Pulmonary artery endothelial cell (primary cell): ENCODE measurements around the gene IL34. TPM values are rescaled to one million over a fixed set of nuclear protein-coding genes. Genes with fewer than 3 reads are reported as not detected.
"Not testable (repeated sequence)": the region's sequence is repeated elsewhere in the genome, so short reads cannot be mapped to it uniquely, and the experiment has no call there.

Experiments
- DNase-seq: peaks from one replicate; pipeline ENCODE4 v3.0.0-alpha.2; 2011; ENCODE audit warnings: low read depth, low spot score
- total RNA-seq: library from RNA; depleted of rRNA; stranded (reverse); fragments of >200 nt; gene quantifications from 2 replicates; pipeline ENCODE4 v1.2.3, GENCODE V29; 2014

IL34 gene
- total RNA-seq, 1 donor from 2014 or later = 1.3 TPM

DNA sequence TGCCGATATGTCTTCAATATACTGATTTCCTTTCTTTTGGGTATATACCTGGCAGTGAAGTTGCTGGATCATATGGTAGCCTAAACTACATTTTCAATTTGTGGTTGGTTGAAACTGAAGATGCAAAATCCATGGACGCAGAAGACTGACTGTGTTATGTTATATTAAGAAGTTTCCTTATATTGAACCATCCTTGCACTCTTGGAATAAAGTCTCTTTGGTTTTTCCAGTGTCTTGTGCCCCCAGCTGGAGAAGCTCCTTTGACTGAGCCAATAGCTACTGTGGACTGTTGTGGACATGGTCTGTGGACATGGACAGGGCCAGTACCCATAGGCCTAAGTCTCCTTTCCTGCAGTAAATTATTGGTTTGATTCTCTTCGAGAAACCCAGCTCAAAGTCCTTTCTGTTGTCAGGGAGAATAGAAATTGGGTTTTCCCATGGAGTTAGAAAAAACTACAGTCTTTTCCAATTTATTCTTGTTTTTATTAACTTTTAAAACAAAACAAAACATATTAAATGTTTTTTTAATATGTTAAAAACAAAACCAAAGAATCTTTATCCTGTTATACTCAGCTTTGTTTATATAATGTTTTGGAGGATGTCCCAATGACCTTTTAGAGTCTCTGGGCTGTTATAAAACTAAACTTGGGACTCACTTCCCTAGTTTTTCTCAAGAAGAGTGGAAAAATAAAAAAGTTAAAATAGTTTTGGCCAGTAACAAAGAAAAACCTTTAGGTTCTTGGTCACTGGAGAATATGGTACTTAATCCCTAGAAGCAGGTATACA is 15.2 kb upstream of the IL34 start:
- no peak for DNase-seq

DNA sequence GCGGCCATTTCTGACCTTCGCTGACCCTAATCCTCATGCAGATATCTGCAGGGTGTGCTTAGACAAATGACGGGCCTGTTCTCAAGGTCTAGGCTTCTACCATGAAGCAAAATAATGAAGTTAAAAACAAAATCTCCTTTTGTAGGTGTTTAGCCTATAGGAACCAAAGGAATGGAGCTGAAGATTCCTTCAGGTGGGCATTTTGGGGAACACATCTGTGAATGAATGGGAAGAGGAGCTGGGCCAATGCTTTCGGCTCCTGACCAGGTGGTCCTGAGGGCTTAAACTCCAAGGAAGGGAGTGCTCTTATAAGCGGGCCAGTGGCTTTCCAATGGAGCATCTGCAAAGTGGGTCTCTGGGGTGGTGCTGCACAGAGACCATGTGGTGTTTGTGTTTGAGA is 14.1 kb upstream of the IL34 start:
- no peak for DNase-seq

DNA sequence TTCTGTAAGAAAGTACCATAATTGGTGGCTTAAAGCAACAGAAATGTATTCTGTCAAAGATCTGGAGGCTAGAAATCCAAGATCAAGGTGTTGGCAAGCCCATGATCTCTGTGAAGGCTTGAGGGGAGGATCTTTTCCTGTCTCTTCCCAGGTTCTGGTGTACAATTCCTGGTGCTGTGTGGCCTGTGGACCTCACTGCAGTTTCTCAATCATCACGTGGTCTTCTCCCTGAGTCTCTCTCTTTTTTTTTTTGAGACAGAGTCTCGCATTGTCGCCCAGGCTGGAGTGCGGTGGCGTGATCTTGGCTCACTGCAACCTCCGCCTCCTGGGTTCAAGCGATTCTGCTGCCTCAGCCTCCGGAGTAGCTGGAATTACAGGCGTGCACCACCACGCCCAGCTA is 12.7 kb upstream of the IL34 start:
- not testable (repeated sequence) for DNase-seq

DNA sequence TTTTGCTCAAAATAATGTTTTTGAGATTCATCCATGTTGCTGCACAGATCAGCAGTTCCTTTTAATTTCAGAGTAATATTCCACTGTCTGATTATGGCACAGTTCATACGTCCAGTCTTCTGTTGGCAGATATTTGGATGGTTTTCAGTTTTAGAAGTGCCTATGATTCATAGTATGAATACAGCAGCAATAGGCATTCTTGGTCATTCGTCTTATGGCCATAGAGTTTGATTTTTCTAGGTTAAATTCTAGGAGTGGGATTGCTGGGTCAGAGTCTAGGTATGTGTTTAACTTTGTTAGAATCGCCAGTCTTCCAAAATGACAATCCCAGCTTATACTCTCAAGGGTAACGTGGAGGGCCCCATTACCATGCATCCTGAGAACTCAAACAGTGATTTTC is 11.5 kb upstream of the IL34 start:
- DNase-seq = no peak

DNA sequence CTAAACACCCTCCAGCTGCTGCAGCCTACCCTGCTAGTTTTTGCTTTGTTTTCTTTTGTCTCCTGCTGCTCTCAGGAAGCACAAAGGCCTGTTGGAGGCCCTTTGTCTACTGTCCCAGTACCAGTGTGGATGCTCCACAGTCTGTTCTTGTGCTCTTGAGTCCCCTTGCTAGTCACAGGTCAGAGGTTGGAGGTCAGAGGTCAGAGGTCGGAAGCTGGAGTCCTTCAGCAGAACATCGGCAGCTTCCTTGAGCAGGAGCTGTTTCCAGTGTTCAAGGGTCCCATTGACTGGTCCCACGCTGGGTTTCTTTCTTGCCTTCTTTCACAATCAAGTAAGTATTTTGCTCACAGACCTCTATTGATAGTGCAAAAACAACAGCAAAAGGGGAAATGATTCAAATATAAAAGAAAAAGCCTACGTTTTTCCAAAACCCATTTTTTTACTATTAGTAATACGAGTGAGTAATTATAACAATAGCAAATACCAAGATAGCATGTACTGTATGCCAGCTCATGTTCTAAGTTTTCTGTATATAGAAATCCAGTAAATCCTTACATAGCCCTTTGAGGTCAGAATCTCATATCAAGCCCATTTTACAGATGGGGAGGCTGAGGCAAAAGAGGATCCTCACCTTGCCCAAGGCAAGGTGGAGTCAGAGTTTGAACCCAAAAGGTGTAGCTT is 10.9 kb upstream of the IL34 start:
- DNase-seq = peak; percentile 71

DNA sequence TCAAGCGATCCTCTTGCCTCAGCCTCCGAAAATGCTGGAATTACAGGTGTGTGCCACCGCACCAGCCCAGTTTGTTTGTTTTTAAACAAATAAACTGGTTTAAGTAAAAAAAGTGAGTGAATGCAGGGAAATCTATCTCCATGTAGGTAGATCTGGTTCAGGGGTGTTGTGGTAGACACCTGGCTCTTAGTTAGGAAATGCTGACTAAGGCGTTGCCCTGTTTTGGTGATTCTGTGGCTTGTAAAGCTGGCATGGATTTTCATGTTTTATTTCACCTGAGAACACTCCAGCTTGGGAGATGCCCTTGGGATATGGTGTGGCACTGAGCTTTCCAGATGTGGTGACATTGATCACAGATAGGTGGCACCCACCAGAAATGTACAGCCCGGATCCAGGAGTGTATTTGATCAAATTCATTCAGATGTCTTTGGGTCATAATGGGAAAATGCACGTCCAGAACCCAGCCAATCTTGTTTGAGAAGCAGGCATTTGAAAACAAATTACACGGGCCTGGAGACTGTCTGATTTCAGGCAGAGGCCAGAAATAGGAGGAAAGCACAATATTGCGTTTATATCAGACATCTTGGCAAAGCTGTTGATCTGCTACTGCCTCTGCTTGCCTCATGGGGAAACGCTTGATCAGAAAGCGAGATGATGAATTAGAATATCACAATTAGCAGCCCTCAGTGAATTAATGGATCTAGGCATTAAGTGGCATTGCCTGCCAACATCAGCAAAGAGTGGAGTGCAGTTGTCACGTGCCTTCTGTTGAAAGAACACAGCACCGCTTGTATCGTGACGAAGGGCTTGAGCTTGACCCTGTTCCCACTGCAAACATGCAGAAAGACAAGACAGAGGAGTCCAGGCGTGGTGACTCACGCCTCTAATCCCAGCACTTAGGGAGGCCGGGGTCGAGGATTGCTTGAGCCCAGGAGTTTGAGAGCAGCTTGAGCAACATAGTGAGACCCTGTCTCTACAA is 7.3 kb upstream of the IL34 start:
- no peak for DNase-seq

DNA sequence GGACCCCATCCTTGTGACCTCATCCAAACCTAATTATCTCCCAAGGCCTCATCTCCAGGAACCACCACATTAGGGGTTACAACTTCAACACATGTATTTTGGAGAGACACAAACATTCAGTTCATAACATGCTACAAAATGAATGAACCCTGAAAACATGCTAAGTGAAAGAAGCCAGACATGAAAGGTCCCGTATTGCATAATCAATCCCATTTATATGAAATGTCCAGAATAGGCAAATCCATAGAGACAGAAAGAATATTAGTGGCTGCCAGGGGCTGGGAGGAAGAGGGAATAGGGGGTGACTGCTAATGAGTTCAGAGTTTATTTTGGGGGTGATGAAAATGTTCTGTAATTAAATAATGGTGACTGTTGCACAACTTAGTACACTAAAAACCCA is 3.7 kb upstream of the IL34 start:
- DNase-seq = no peak

DNA sequence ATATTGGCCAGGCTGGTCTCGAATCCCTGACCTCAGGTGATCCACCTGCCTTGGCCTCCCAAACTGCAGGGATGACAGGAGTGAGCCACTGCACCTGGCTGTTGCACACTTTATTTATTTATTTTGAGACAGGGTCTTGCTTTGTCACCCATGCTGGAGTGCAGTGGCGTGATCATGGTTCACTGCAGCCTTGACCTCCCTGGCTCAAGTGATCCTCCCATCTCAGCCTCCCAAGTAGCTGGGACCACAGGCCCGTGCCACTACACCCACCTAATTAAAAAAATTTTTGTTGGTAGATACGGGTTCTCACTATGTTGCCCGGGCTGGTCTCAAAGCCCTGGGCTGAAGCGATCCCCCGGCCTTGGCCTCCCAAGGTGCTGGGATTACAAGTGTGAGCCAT is 3.1 kb upstream of the IL34 start:
- not testable (repeated sequence) for DNase-seq

DNA sequence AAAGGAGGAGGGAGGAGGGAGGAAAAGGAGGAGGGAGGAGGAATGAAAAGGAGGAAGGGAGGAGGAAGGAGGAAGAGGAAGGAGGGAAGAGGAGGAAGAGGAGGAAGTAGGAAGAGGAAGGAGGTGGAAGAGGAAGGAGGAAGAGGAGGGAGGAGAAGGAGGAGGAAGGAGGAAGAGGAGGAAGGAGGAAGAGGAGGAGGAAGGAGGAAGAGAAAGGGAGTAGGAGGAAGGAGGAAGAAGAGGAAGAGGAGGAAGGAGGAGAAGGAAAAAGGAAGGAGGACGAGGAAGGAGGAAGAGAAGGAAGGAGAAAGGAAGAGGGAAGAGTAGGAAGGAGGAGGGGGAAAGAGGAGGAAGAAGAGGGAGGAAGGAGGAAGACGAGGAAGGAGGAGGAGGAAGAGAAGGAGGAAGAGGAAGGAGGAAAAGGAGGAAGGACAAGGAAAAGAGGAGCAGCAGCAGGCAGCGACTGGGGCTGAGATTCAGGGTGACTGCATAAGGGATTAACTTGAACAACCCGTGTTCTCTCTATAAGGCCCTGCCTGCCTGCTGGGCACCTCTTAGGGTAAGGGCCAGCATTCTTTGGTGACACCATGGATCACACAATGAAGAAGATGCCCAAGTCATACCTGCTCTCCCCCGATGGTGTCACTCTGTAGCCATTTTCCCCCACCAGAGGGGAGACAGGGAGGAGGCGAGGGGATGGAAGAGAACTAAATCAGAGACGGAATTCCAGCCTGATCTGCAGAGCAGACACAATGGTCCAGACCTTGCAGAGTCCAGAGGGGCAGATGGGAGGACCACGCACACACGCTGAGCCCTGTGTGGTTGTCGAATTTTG is 1.4 kb upstream of the IL34 start:
- no peak for DNase-seq

DNA sequence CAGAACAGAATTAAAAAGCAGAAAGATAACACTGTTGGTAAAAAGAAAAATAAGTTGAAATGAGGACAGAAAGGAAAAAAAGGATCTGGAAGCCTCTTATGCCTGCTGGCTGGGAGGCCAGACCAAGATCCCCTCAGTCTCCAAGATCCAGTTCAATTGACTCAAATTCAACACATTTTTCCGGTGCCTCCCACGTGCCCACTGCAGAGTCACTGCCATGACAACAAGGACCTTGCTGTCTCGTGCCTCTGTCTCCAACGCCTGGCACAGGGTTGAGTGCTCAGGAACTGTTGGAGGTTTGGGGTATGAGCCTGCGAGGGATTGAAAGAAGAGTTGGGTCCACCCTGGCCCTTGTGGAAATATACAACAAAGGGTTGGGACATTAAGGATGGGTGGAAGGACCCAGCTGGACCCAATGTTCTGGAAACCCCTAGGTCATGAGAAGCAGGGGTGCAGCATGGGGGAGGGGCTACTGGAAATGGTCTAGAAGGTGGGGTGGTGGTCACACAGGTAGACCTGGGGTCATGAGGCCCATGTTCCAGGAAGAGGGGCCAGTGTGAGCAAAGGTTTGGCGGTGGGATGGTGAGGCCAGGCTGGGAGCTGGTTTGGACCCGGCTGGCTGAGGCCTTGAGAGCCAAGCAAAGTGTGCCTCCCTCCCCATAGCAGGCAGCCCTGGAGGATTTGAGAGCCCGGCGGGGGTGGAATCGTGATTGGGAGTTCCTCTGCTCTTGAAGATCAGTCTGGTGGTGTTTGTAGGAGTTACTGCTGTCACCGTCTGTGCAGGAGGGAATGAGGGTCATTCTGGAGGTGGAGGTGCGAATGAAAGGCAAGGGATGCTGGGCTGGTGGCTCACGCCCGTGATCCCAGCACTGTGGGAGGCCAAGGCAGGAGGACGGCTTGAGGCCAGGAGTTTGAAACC is 1.3 kb downstream of the IL34 start:
- DNase-seq = no peak

DNA sequence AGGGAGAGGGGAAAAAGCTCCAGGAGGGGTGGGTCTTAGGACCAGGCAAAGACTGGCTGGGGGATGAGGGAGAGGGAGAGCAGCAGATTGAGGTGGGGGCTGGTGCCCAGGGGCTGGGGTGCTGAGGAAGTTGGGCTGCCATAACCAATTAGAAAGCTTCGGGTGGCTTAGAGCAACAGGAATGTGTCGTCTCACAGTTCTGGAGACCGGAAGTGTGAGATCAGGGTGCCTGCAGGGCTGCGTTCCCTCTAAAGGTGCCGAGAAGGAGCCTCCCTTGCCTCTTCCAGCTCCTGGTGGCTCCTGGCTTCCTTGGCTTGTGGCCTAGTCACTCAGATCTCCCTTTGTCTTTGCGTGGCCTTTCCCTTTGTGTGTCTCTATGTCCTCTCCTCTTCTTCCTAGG is 2.2 kb downstream of the IL34 start:
- DNase-seq = no peak

DNA sequence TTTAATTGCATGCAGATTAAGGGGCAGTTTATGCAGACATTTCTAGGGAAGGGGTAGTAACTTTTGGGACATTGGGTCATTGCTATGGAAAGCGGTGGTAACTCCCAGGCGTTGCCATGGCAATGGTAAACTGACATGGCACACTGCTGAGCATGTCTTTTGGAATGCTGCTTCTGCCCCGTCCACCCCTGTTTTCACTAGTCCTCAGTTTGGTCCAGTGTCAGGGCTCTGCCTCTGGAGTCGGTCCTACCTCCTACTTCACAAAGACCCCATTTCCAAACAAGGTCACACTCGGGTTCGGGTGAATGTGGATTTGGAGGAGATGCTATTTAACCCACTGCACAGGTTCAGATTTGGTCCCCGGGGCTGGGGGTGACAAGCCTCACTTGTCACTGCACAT is 2.9 kb downstream of the IL34 start:
- no peak for DNase-seq

DNA sequence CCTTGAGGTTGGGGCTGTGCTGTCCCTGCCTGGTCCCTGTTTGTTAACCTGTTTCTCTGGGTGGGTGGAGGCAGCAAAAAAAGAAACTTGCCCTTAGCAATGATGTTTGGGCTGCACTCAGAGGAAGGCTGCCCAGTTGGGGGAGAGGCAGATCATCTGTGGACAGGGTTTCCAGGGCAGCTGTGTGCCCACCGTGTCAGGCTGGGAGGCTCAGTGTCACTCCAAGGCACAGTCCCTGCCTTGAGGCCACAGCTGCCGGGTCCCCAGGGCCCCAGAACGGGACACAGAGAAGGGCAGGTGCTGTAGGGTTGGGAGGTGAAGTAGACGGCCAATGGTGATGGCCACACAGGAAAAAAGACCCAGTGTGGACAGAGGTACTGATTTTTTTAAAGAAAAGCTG is 3.9 kb downstream of the IL34 start:
- DNase-seq = no peak

DNA sequence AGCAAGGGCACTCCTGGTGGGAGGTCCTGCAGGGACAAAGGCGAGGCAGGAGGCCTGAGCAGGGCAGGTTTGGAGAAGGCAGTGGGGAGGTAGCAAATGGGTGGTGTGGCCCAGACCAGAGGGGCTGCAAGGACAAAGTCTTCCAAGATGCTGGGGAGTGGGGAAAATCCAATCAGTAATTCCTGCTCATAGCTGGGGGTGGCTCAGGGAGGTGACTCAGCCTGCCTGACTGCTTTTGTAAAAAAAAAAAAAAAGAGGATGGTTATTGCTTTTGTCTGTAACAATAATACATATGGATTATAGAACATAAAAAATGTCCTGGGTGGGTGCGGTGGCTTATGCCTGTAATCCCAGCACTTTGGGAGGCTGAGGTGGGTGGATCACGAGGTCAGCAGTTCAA is 5.2 kb downstream of the IL34 start:
- DNase-seq = no peak

DNA sequence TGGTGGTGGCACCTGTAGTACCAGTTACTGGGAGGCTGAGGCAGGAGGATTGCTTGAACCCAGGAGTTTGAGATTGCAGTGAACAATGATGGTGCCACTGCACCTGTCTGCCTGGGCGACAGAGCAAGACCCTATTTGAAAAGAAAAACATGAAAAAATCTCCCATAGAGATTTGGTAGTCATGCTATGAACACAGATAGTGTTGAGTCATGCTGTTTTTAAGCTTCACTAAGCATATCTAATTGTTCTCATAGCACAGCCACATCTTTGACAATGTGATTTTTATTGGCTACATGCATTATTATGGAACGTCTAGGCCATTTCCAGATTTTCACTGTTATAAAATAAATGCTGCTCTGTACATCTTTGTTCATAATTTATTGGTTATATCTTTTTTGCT is 6.0 kb downstream of the IL34 start:
- no peak for DNase-seq

DNA sequence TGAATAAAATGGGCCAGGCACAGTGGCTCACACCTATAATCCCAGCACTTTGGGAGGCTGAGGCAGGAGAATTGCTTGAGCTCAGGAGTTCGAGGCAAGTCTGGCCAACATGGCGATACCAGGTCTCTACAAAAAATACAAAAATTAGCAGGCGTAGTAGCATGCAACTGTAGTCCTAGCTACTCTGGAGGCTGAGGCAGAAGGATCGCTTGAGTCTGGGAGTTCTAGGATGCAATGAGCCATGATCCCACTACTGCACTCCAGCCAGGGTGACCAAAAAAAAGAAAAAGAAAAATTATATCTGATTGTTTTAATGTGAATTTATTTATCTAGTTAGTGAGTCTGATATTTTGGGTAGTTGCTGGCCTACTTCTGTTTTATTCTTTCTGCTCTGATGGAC is 7.0 kb downstream of the IL34 start:
- DNase-seq = no peak

DNA sequence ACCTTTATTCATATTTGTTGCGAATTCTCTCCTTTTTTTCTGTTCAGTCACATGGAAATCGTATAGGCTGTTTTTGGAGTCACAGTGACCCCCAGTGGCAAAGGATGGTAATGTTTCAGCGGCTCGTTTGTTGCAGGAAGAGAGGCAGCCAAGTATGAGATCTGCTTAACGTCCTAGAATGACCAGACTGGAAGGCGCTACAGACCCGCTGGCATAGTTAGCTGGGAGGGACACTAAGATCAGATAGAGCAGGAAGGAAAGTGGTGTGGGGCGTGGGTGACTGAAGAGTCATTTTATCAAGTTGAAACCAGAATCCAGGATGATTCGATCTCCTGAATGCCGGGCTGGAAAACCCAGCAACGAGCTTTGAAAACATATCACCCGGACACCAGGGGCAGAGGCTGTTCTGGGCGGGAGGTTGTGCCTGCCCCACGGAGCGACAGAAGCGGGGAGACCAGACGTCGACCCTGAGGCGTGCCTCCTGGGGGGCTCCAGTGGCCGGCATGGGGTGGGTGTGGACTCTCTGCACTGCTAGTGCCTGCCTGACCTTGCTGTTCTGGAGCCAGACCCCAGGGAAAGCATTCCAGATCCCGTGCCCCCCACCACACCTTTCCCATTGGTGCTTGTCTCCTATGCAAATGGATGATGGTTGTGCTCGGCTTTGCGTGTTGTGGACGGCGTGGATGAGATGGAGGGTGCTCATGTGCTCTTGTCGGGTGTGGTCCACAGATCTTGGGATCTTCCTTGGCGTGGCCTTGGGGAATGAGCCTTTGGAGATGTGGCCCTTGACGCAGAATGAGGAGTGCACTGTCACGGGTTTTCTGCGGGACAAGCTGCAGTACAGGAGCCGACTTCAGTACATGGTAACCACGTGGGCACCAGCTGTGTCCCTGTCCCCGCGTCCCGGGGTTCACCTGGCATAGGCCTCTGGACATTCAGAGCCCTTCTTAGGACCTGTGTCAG is 7.7 kb downstream of the IL34 start:
- DNase-seq = peak; percentile 41

DNA sequence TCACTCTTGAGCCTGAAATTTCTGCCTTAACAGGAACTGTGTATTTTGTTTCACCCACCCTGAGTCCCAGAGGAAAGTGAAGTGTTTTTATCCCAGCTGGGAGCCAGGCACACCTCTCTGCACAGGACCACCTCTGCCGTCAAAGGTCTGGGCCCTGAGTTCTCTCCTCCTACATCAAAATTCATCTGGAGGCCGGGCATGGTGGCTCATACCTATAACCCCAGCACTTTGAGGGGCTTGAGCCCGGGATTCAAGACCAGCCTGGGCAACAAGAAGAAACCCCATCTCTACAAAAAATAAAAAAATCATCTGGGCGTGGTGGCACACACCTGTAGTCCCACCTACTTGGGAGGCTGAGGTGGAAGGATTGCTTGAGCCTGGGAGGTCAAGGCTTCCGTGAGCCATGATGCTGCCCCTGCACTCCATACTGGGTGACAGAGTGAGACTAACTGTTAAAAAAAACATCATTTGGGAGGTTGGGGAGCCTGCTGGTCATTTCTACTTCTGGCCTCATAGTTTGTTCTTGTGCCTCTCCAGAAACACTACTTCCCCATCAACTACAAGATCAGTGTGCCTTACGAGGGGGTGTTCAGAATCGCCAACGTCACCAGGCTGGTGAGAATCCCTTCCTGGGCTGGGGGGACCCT is 9.8 kb downstream of the IL34 start:
- DNase-seq = no peak
